Measurements from ENCODE around the gene BIRC2. TPM values are rescaled to one million over a fixed set of nuclear protein-coding genes. Genes with fewer than 3 reads are reported as not detected.

The BIRC2 gene
- total RNA-seq, 2 experiments from 2014 or later, result 36.0 to 39.7 TPM

DNA sequence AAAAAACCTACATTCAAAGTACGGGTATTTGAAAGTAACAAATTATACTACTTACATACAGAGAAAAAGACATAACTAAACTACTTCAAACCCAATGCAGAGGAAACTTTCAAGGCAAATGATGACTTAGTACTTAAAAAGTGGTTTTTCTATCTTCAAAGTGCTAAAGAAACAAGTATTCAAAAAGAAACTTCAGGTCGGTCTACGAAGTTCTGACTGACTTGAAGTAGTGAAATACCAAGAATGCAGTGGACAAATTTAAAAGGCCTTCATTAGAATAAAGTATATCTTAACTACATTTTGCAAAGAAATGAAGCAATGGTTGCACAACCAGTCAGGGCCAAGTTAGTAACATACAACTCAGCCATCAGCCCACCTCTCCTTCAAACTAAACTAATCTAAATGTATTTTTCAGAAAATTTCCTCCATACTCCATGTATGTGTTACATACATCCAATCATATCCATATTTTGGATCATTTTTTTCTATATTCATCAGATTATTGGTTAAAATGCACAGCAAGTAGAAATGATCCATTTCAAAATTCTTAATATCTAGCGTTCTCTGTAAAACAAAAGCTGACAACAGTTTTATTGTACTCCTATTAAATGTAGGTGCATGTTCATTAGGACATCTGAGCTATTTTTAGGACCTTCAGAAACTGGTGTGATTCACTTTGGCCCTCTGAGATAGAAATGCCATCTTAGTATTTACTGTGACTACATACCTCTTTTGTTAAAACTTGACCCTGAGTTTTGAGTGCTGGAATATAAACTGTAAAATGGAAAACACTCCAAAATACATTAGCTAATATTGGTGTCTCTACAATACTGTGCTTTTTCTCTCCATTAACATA, 49.9 kb downstream of the BIRC2 start:
- CTCF ChIA-PET, result interaction anchor here (2.9 kb wide), 1 partner anchor 55 kb away, joined by 14 read pairs; no protein-coding TSS in a partner anchor
- no peaks in the 10 kb centered on the region for H3K27me3 Mint-ChIP-seq
- peaks cover 68% of the 10 kb centered on the region for H3K36me3 Mint-ChIP-seq (ENCODE audit: low read depth)
- peaks cover 20% of the 10 kb centered on the region for H3K4me1 Mint-ChIP-seq
- H3K4me3 Mint-ChIP-seq, result no peak overlapping the region
- peak overlapping the region; percentile 52 for H3K27ac Mint-ChIP-seq
- no peak for DNase-seq
- POLR2A ChIA-PET, result interaction anchor here (1.4 kb wide), 2 partner anchors 14 to 18 kb away, joined by 3 read pairs; no protein-coding TSS in a partner anchor
- H3K9me3 Mint-ChIP-seq, result no peaks in the 10 kb centered on the region

DNA sequence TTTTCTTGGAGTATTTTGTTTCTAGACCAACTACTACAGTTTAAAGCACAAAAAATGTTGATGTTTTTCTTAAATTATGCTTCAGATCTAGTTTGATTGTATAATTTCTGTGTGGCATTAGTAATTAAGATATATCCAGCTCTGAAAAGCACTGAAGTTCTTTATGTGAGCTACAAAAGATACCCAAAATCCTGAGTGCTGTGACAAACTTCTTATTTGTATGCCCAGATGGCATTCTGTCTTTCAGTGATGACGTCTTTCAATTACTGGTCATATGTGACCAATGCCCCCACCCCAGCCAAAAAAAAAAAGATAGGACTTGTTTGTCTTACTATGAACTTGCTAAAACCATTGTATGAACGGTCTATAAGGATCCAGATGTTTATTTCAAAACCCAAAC, 51.3 kb downstream of the BIRC2 start:
- no peak overlapping the region for H3K4me3 Mint-ChIP-seq

DNA sequence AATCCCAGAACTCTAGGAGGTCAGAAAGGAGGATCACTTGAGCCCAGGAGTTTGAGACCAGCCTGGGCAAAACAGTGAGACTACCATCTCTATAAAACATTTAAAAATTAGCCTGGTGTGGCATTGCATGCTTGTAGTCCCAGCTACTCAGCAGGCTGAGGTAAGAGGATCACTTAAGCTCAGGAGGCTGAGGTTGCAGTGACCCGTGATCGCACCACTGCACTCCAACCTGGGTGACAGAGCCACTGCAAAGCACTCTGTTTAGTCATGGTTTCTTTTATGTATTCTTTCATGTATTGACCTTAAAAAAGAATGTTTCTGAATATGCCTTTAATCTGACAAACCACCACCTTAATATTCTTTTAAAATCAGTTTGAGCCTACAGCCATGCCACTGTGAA, 52.2 kb downstream of the BIRC2 start:
- no peak for DNase-seq
- H3K9me3 Mint-ChIP-seq, result no peaks in the 10 kb centered on the region
- POLR2A ChIA-PET, result interaction anchor here (0.7 kb wide), 1 partner anchor 48 kb away, joined by 3 read pairs; no protein-coding TSS in a partner anchor

More for the DNA sequence above, 51.3 kb downstream of the BIRC2 start:
- H3K9me3 Mint-ChIP-seq, result no peaks in the 10 kb centered on the region
- DNase-seq, result no peak
- no peaks in the 10 kb centered on the region for H3K27me3 Mint-ChIP-seq
- ChIA-PET POLR2A (interaction anchor here (1.4 kb wide), 2 partner anchors 13 to 17 kb away, joined by 3 read pairs; no protein-coding TSS in a partner anchor), CTCF (interaction anchor here (1.1 to 3.0 kb wide), 4 partner anchors 8 to 121 kb away, joined by 3 to 26 read pairs (median 10); no protein-coding TSS in a partner anchor)
- peaks cover 62% of the 10 kb centered on the region for H3K36me3 Mint-ChIP-seq (ENCODE audit: low read depth)
- H3K27ac Mint-ChIP-seq, result no peak overlapping the region
- peaks cover 32% of the 10 kb centered on the region for H3K4me1 Mint-ChIP-seq

DNA sequence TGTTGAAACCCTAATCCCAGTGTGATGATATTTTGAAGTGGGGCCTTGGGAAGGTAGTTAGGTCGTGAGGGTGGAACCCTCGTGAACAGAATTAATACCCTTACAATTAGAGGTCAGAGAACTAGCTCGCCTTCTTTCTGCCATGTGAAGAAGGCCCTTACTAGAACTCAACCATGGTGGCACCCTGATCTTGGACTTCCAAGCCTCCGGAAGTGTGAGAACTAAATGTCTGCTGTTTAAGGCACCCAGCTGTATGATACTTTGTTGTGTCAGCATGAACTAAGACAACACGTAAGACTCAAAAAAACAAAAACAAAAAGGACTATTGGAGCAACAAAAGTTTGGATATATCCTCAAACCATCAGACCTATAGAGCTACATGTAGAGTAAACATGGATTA, 53.6 kb downstream of the BIRC2 start:
- Mint-ChIP-seq H3K9me3 (no peaks in the 10 kb centered on the region), H3K27ac (no peak overlapping the region), H3K4me3 (no peak overlapping the region), H3K27me3 (no peaks in the 10 kb centered on the region), H3K4me1 (peaks cover 40% of the 10 kb centered on the region), H3K36me3 (ENCODE audit: low read depth) (peaks cover 56% of the 10 kb centered on the region)
- CTCF ChIA-PET, result interaction anchor here (1.0 to 3.0 kb wide), 4 partner anchors 8 to 51 kb away, joined by 3 to 26 read pairs (median 4); no protein-coding TSS in a partner anchor
- POLR2A ChIA-PET, result interaction anchor here (1.3 kb wide), 1 partner anchor 10 kb away, joined by 5 read pairs; no protein-coding TSS in a partner anchor
- DNase-seq, result no peak

More for the DNA sequence above, 52.2 kb downstream of the BIRC2 start:
- CTCF ChIA-PET, result interaction anchor here (1.7 to 3.0 kb wide), 3 partner anchors 8 to 57 kb away, joined by 6 to 26 read pairs (median 14); no protein-coding TSS in a partner anchor
- peaks cover 39% of the 10 kb centered on the region for H3K4me1 Mint-ChIP-seq
- peaks cover 62% of the 10 kb centered on the region for H3K36me3 Mint-ChIP-seq (ENCODE audit: low read depth)
- H3K27me3 Mint-ChIP-seq, result no peaks in the 10 kb centered on the region
- H3K4me3 Mint-ChIP-seq, result no peak overlapping the region
- H3K27ac Mint-ChIP-seq, result no peak overlapping the region

DNA sequence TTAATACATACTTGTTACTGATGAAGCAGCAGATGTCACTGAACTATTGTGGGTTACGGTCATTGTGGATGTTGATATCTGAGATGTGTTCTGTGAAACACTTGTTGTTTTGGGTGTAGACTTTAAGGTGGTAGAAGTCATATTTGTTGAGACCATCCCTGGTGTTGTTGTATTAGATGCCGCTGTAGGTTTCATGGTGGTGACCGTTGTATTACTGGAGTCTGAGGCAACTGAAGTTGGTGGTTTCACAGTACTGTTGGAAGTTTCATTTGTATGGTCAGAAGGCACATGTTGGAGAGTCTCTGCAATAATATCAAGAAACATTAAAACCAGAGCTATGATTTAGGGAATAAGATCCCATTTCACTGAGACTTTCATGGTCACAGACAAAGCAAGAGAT, 54.9 kb downstream of the BIRC2 start:
- ChIA-PET CTCF (interaction anchor here (1.0 to 2.4 kb wide), 4 partner anchors 9 to 94 kb away, joined by 3 to 9 read pairs (median 7); no protein-coding TSS in a partner anchor), POLR2A (interaction anchor here (1.1 kb wide), 1 partner anchor 14 kb away, joined by 3 read pairs; no protein-coding TSS in a partner anchor)
- Mint-ChIP-seq H3K9me3 (no peaks in the 10 kb centered on the region), H3K27me3 (no peaks in the 10 kb centered on the region), H3K4me1 (peaks cover 32% of the 10 kb centered on the region), H3K27ac (no peak overlapping the region), H3K36me3 (ENCODE audit: low read depth) (peaks cover 54% of the 10 kb centered on the region), H3K4me3 (no peak overlapping the region)
- no peak for DNase-seq

DNA sequence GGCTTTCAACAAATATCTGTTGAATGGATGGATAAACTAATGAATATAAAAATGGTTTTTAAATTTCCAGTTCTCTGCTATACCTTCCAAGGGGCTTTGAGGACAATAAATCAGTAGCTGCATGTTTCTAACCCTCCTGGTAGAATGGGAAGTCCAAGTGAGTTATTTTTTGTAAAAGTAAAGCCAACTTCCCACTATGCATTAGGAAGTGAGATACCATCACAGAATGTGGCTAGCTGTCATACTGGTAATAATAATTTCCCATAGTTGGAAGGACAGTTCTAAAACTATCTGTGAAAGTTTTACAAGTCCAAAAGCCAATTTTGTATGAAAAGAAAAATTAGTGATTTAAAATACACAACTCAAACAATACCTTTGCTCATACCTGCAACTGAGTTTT, 55.5 kb downstream of the BIRC2 start:
- POLR2A ChIA-PET, result interaction anchor here (1.1 kb wide), 1 partner anchor 13 kb away, joined by 3 read pairs; no protein-coding TSS in a partner anchor
- no peaks in the 10 kb centered on the region for H3K27me3 Mint-ChIP-seq
- H3K27ac Mint-ChIP-seq, result no peak overlapping the region
- no peak for DNase-seq
- CTCF ChIA-PET, result interaction anchor here (2.3 to 2.4 kb wide), 2 partner anchors 12 to 94 kb away, joined by 8 to 9 read pairs; no protein-coding TSS in a partner anchor
- peaks cover 55% of the 10 kb centered on the region for H3K36me3 Mint-ChIP-seq (ENCODE audit: low read depth)
- no peaks in the 10 kb centered on the region for H3K9me3 Mint-ChIP-seq
- H3K4me1 Mint-ChIP-seq, result peaks cover 32% of the 10 kb centered on the region
- H3K4me3 Mint-ChIP-seq, result no peak overlapping the region

DNA sequence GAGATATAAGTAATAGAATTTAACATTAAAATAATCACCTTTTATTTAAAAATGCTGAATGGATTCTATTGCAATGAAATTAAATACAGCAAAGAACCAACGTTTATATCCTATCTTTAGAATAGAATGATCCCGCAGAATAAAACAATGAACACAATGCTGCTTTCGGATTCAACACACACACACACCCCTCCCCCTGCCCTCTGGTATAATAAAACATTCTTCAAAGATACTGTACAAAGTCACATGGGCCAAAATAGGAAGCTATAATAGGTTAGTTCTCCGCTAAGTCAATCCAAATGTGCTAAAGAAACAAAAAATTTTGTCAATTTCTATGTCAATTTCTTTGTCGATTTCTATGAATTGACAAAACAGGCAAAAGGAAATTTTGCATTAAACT, 58.5 kb downstream of the BIRC2 start:
- H3K27ac Mint-ChIP-seq, result no peak overlapping the region
- no peaks in the 10 kb centered on the region for H3K9me3 Mint-ChIP-seq
- H3K4me3 Mint-ChIP-seq, result no peak overlapping the region
- peaks cover 37% of the 10 kb centered on the region for H3K4me1 Mint-ChIP-seq
- POLR2A ChIA-PET, result no interaction called here
- CTCF ChIA-PET, result interaction anchor here (6.1 kb wide), 1 partner anchor 14 kb away, joined by 31 read pairs; no protein-coding TSS in a partner anchor
- H3K27me3 Mint-ChIP-seq, result no peaks in the 10 kb centered on the region
- H3K36me3 Mint-ChIP-seq (ENCODE audit: low read depth), result peaks cover 63% of the 10 kb centered on the region
- no peak for DNase-seq

DNA sequence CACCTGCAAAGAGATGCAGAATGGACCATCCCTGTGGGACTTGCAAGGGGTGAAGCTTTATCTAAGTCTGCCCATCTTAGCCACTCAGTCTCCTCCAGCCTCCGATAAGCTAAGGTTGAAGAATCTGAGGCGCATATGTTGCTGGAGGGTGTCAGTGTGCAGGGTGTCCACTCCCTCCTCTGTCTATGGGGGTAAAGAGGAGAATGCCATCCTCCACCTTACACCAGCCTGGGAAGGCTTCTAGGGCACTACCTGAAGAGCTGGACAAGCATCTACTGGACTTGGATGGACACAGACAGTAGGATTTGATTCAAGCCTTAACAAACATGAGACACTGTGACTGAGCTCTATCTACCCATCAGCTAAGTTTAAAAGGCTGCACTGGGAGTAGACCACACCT, 59.1 kb downstream of the BIRC2 start:
- CTCF ChIA-PET, result interaction anchor here (0.7 to 6.1 kb wide), 4 partner anchors 8 to 100 kb away, joined by 3 to 31 read pairs (median 4); no protein-coding TSS in a partner anchor
- Mint-ChIP-seq H3K27ac (no peak overlapping the region), H3K4me1 (peaks cover 37% of the 10 kb centered on the region), H3K9me3 (no peaks in the 10 kb centered on the region), H3K36me3 (ENCODE audit: low read depth) (peaks cover 60% of the 10 kb centered on the region), H3K4me3 (no peak overlapping the region), H3K27me3 (no peaks in the 10 kb centered on the region)
- no peak for DNase-seq
- POLR2A ChIA-PET, result interaction anchor here (1.2 kb wide), 1 partner anchor 13 kb away, joined by 4 read pairs; no protein-coding TSS in a partner anchor

DNA sequence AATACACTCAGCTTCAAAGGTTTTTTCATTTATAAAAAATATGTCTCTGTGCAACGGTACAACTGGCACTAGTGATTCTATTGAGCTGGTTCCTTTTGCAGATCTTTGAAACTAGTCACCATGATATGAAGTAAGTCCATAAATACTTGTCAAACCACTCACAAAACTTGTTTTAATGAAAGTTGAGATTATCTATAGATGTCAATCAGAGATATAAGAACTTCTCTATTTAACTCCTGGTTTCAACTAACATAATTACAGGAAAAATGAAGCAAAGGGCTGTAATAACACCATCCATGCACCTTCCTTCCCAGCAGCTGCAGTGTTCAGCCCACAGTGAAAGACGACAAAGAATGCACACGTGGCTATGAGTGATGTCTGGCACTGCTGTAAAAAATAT, 60.9 kb downstream of the BIRC2 start:
- no peak overlapping the region for H3K4me3 Mint-ChIP-seq
- peaks cover 30% of the 10 kb centered on the region for H3K4me1 Mint-ChIP-seq
- no peaks in the 10 kb centered on the region for H3K9me3 Mint-ChIP-seq
- no peaks in the 10 kb centered on the region for H3K27me3 Mint-ChIP-seq
- POLR2A ChIA-PET, result interaction anchor here (1.4 to 1.5 kb wide), 2 partner anchors 9 to 44 kb away, joined by 3 read pairs; no protein-coding TSS in a partner anchor
- DNase-seq, result no peak
- peaks cover 52% of the 10 kb centered on the region for H3K36me3 Mint-ChIP-seq (ENCODE audit: low read depth)
- CTCF ChIA-PET, result interaction anchor here (0.6 to 6.1 kb wide), 3 partner anchors 16 to 125 kb away, joined by 3 to 31 read pairs (median 5); no protein-coding TSS in a partner anchor
- H3K27ac Mint-ChIP-seq, result no peak overlapping the region

DNA sequence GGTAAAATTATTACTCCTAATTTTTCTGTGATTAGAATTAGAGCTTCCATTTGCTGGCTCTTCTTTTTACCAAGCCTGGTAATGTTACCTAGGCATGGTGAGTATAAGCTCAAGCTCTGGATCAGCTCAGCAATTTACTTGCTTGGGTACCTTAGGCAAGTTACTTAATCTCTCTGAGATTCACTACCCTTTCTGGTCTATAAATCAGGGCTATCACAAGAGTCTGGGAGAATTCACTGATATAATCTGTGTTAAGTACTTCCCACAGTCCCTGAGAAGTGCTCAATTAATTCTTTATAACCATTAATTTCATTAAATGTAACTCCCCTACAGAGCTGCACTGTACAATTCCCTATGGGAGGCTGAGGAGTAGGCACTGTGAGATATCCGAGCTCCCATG, 61.3 kb downstream of the BIRC2 start:
- H3K27ac Mint-ChIP-seq, result no peak overlapping the region

DNA sequence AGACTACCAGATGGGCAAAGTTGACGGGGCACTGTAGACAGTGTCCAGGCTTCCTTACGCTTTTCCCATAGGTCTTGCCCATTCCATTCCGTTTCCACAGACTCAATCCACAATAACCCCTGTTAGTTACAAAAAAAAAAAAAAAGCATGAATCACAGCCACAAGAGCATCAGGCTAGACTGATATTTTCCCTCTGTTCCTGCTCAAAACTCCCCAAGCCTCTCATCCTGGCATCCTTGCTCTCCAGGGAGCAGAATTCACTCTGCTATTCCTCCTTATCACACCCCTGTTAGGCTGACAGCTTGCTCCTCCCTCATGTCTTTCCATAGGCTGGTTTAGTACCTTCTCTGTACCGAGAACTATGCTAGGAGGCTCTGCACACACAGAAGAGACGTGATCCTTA, 63.4 kb downstream of the BIRC2 start:
- H3K27me3 Mint-ChIP-seq, result no peaks in the 10 kb centered on the region
- no peak for DNase-seq
- CTCF ChIA-PET, result interaction anchor here (0.7 to 6.1 kb wide), 3 partner anchors 19 to 68 kb away, joined by 3 to 31 read pairs (median 3); no protein-coding TSS in a partner anchor
- POLR2A ChIA-PET, result no interaction called here
- peaks cover 44% of the 10 kb centered on the region for H3K4me1 Mint-ChIP-seq
- peaks cover 65% of the 10 kb centered on the region for H3K36me3 Mint-ChIP-seq (ENCODE audit: low read depth)
- no peak overlapping the region for H3K4me3 Mint-ChIP-seq
- no peak overlapping the region for H3K27ac Mint-ChIP-seq
- H3K9me3 Mint-ChIP-seq, result no peaks in the 10 kb centered on the region

More for the DNA sequence above, 61.3 kb downstream of the BIRC2 start:
- Mint-ChIP-seq H3K27me3 (no peaks in the 10 kb centered on the region), H3K36me3 (ENCODE audit: low read depth) (peaks cover 54% of the 10 kb centered on the region), H3K4me1 (peaks cover 30% of the 10 kb centered on the region), H3K4me3 (no peak overlapping the region), H3K9me3 (no peaks in the 10 kb centered on the region)
- CTCF ChIA-PET, result interaction anchor here (0.6 to 6.1 kb wide), 2 partner anchors 17 to 126 kb away, joined by 3 to 31 read pairs; no protein-coding TSS in a partner anchor
- POLR2A ChIA-PET, result interaction anchor here (1.4 to 1.5 kb wide), 2 partner anchors 8 to 44 kb away, joined by 3 read pairs; no protein-coding TSS in a partner anchor
- DNase-seq, result no peak

DNA sequence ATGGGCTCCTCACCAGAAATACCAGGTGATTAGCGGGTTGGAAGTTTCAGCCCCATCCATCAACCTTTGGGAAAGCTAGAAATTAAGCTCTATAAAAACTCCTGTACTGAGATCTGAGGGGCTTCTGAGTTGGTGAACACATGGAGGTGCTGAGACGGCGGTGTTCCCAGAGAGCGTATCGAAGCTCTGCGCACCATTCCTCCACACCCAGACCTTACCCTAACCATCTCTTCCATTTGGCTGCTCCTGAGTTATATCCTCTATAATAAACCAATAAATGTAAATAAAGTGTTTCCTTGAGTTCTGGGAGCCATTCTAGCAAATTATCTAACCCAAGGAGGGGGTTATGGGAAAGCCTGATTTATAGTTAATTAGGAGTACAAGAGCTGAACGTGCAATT, 64.1 kb downstream of the BIRC2 start:
- peaks cover 49% of the 10 kb centered on the region for H3K4me1 Mint-ChIP-seq
- peaks cover 1% of the 10 kb centered on the region for H3K9me3 Mint-ChIP-seq
- no peak overlapping the region for H3K4me3 Mint-ChIP-seq
- DNase-seq, result no peak
- ChIA-PET POLR2A (interaction anchor here (1.3 kb wide), 1 partner anchor 13 kb away, joined by 3 read pairs; no protein-coding TSS in a partner anchor), CTCF (interaction anchor here (0.7 to 1.0 kb wide), 2 partner anchors 20 to 69 kb away, joined by 3 read pairs; no protein-coding TSS in a partner anchor)
- no peaks in the 10 kb centered on the region for H3K27me3 Mint-ChIP-seq
- H3K27ac Mint-ChIP-seq, result no peak overlapping the region
- peaks cover 64% of the 10 kb centered on the region for H3K36me3 Mint-ChIP-seq (ENCODE audit: low read depth)

Data from activated CD4-positive, alpha-beta memory T cell treated with anti-CD3 and anti-CD28 coated beads, Interleukin-2, amount 10 ng/mL, durations not matched to agents 7 days and 5 days (primary cell).